ENCODE data around the gene PRKCZ. TPM values are rescaled to one million over a fixed set of nuclear protein-coding genes. Genes with fewer than 3 reads are reported as not detected.

The PRKCZ gene
- total RNA-seq, 1 experiment from 2014 or later = 96.8 TPM

Other genes with a start within 250 kb of the PRKCZ start
- gene GNB1, start 159.3 kb upstream of the PRKCZ start, total RNA-seq (2014; rRNA removed; shearing (Covaris generic)) = 306 and 351 TPM in 2 replicates
- not detected in 2 replicates for gene CALML6, start 135.2 kb upstream of the PRKCZ start, total RNA-seq (2014; rRNA removed; shearing (Covaris generic))
- 5.3 and 13.7 TPM in 2 replicates for gene TMEM52, start 131.1 kb upstream of the PRKCZ start, total RNA-seq (2014; rRNA removed; shearing (Covaris generic))
- gene CFAP74, start 46.6 kb upstream of the PRKCZ start, total RNA-seq (2014; rRNA removed; shearing (Covaris generic)) = not detected in 2 replicates
- gene GABRD, start 31.1 kb upstream of the PRKCZ start, total RNA-seq (2014; rRNA removed; shearing (Covaris generic)) = 1.1 and 1.2 TPM in 2 replicates
- 79.9 and 105 TPM in 2 replicates for gene FAAP20, start 144.4 kb downstream of the PRKCZ start, total RNA-seq (2014; rRNA removed; shearing (Covaris generic))
- gene SKI, start 177.9 kb downstream of the PRKCZ start, total RNA-seq (2014; rRNA removed; shearing (Covaris generic)) = 5.8 and 15.2 TPM in 2 replicates